ENCODE results near the gene RPL19.
"Not testable (repeated sequence)": the region's sequence is repeated elsewhere in the genome, so short reads cannot be mapped to it uniquely, and the experiment has no call there.

The RPL19 gene

GRCh38 chr17:39165841-39166349 is 34.2 kb upstream of the RPL19 start, which contains the start of gene ARL5C:
TSS of gene ARL5C (minus strand) at chr17:39166161. CDS start at chr17:39165760, 401 bp downstream.
- ChIA-PET CTCF (interaction anchor here (1.1 to 8.2 kb wide), 14 partner anchors 10 to 456 kb away, joined by 3 to 107 read pairs (median 7); partner anchors contain the start of genes CACNB1 and PLXDC1), POLR2A (no interaction called here)
- DNase-seq (ENCODE audit: extremely low spot score) = no peak
- TF ChIP-seq CTCF (IDR thresholded peaks at IDR 0.05; ENCODE audit: control extremely low read depth, extremely low read depth, low read depth, missing control alignments) = no peak

GRCh38 chr17:39166437-39167335 is 33.4 kb upstream of the RPL19 start:
- TF ChIP-seq CTCF (IDR thresholded peaks at IDR 0.05; ENCODE audit: control extremely low read depth, extremely low read depth, low read depth, missing control alignments) = no peak
- ChIA-PET POLR2A (no interaction called here), CTCF (interaction anchor here (1.1 to 8.2 kb wide), 7 partner anchors 9 to 455 kb away, joined by 3 to 107 read pairs (median 13); no protein-coding TSS in a partner anchor)
- no peak for DNase-seq (ENCODE audit: extremely low spot score)

- TF ChIP-seq CTCF (IDR thresholded peaks at IDR 0.05; ENCODE audit: control extremely low read depth, extremely low read depth, low read depth, missing control alignments) = no peak
- ChIA-PET POLR2A (interaction anchor here (0.6 kb wide), 2 partner anchors 10 to 39 kb away, joined by 3 read pairs; no protein-coding TSS in a partner anchor), CTCF (interaction anchor here (3.4 to 8.2 kb wide), 3 partner anchors 8 to 184 kb away, joined by 28 to 107 read pairs (median 71); no protein-coding TSS in a partner anchor)
- no peak for DNase-seq (ENCODE audit: extremely low spot score)
Measured at GRCh38 chr17:39167476-39167875, 32.6 kb upstream of the RPL19 start.

GRCh38 chr17:39168503-39168902 is 31.6 kb upstream of the RPL19 start:
- POLR2A ChIA-PET; DNase-seq (ENCODE audit: extremely low spot score): not testable (repeated sequence)
- CTCF ChIA-PET = interaction anchor here (1.1 to 8.2 kb wide), 2 partner anchors 15 to 186 kb away, joined by 5 to 71 read pairs; no protein-coding TSS in a partner anchor

GRCh38 chr17:39169101-39169500 is 31.0 kb upstream of the RPL19 start:
- ChIA-PET CTCF (interaction anchor here (1.1 to 8.2 kb wide), 4 partner anchors 11 to 186 kb away, joined by 4 to 71 read pairs (median 5); no protein-coding TSS in a partner anchor), POLR2A (no interaction called here)
- DNase-seq (ENCODE audit: extremely low spot score) = no peak
- no peak for TF ChIP-seq CTCF (IDR thresholded peaks at IDR 0.05; ENCODE audit: control extremely low read depth, extremely low read depth, low read depth, missing control alignments)

GRCh38 chr17:39169518-39169917 is 30.6 kb upstream of the RPL19 start:
- ChIA-PET POLR2A (no interaction called here), CTCF (interaction anchor here (1.1 to 8.2 kb wide), 4 partner anchors 11 to 187 kb away, joined by 4 to 71 read pairs (median 5); no protein-coding TSS in a partner anchor)
- TF ChIP-seq CTCF (IDR thresholded peaks at IDR 0.05; ENCODE audit: control extremely low read depth, extremely low read depth, low read depth, missing control alignments) = no peak
- DNase-seq (ENCODE audit: extremely low spot score) = no peak

All from GM10248 (cell line).